GM12801 (cell line): ENCODE data around the gene RPS3.

Source experiments
- CTCF ChIP-seq: IDR thresholded peaks from one replicate; pipeline ENCODE4 v1.5.1; 2011; ENCODE audit warnings: control low read depth; ENCODE audit not compliant: insufficient read length; ENCODE audit errors: extremely low read depth

Gene RPS3

GRCh38 chr11:75420224-75421034 lies 21.1 kb downstream of the RPS3 start:
- no peak for TF ChIP-seq CTCF

GRCh38 chr11:75421035-75421602 lies 21.8 kb downstream of the RPS3 start:
- no peak for TF ChIP-seq CTCF

GRCh38 chr11:75421902-75422247 lies 22.6 kb downstream of the RPS3 start:
- no peak for TF ChIP-seq CTCF

GRCh38 chr11:75422248-75423231 lies 23.2 kb downstream of the RPS3 start:
- no peak for TF ChIP-seq CTCF

- no peak for TF ChIP-seq CTCF
These were observed 24.4 kb downstream of the RPS3 start for GRCh38 chr11:75423721-75424120.

GRCh38 chr11:75424396-75424795 lies 25.1 kb downstream of the RPS3 start:
- TF ChIP-seq CTCF = no peak

GRCh38 chr11:75425422-75425821 lies 26.1 kb downstream of the RPS3 start:
- TF ChIP-seq CTCF = no peak
